ENCODE data around the gene CD2. TPM values are rescaled to one million over a fixed set of nuclear protein-coding genes. Genes with fewer than 3 reads are reported as not detected.

CD2 gene
- total RNA-seq, 1 experiment from 2014 or later: not detected

GRCh38 chr1:116768416-116769103, 14.3 kb downstream of the CD2 start:
- Mint-ChIP-seq H3K36me3 (ENCODE audit: insufficient read depth, unreplicated experiment) (no peaks in the 10 kb centered on the region), H3K4me3 (ENCODE audit: unreplicated experiment) (no peak overlapping the region), H3K27ac (ENCODE audit: unreplicated experiment) (no peak overlapping the region), H3K9me3 (ENCODE audit: unreplicated experiment) (peaks cover 9% of the 10 kb centered on the region), H3K27me3 (ENCODE audit: insufficient read depth, unreplicated experiment) (no peaks in the 10 kb centered on the region), H3K4me1 (ENCODE audit: low read depth, unreplicated experiment) (no peaks in the 10 kb centered on the region)
- no TSS peak for BruUV-seq (replicated peaks)
- no peaks in the 10 kb centered on the region for H3K9me3 ChIP-seq
- no peaks in the 10 kb centered on the region for H3K36me3 ChIP-seq (ENCODE audit: control insufficient read depth, insufficient read depth, low read length)
- intact Hi-C loops (cut with micrococcal nuclease; ENCODE audit: unreplicated experiment): no loop called here
- H3K27me3 ChIP-seq (replicated peaks; ENCODE audit: control insufficient read depth, insufficient read depth, low read length): no peaks in the 10 kb centered on the region
- H3K4me3 ChIP-seq (ENCODE audit: low read depth, low read length): no peak overlapping the region
- H3K4me1 ChIP-seq: no peaks in the 10 kb centered on the region
- ChIA-PET CTCF (no interaction called here), POLR2A (no interaction called here)
- TF ChIP-seq CTCF (IDR thresholded peaks at IDR 0.05; ENCODE audit: insufficient read depth in 1 of 2, low read depth in 1 of 2, low read length in 1 of 2, severe bottlenecking in 1 of 2, unreplicated experiment in 1 of 2): no peak
- DNase-seq: no peak

- ChIA-PET POLR2A (no interaction called here), CTCF (no interaction called here)
- Histone ChIP-seq H3K4me1 (no peaks in the 10 kb centered on the region), H3K9me3 (no peaks in the 10 kb centered on the region), H3K27me3 (replicated peaks; ENCODE audit: control insufficient read depth, insufficient read depth, low read length) (no peaks in the 10 kb centered on the region), H3K4me3 (ENCODE audit: low read depth, low read length) (no peak overlapping the region), H3K36me3 (ENCODE audit: control insufficient read depth, insufficient read depth, low read length) (no peaks in the 10 kb centered on the region)
- no peaks in the 10 kb centered on the region for H3K36me3 Mint-ChIP-seq (ENCODE audit: insufficient read depth, unreplicated experiment)
- H3K4me3 Mint-ChIP-seq (ENCODE audit: unreplicated experiment): no peak overlapping the region
- no peak overlapping the region for H3K27ac Mint-ChIP-seq (ENCODE audit: unreplicated experiment)
- no peak for DNase-seq
- H3K27me3 Mint-ChIP-seq (ENCODE audit: insufficient read depth, unreplicated experiment): no peaks in the 10 kb centered on the region
- intact Hi-C loops (cut with micrococcal nuclease; ENCODE audit: unreplicated experiment): no loop called here
- H3K9me3 Mint-ChIP-seq (ENCODE audit: unreplicated experiment): peaks cover 9% of the 10 kb centered on the region
- BruUV-seq (replicated peaks): no TSS peak
- no peaks in the 10 kb centered on the region for H3K4me1 Mint-ChIP-seq (ENCODE audit: low read depth, unreplicated experiment)
- no peak for TF ChIP-seq CTCF (IDR thresholded peaks at IDR 0.05; ENCODE audit: insufficient read depth in 1 of 2, low read depth in 1 of 2, low read length in 1 of 2, severe bottlenecking in 1 of 2, unreplicated experiment in 1 of 2)
Observed at GRCh38 chr1:116769104-116769452, 14.8 kb downstream of the CD2 start.

DNA sequence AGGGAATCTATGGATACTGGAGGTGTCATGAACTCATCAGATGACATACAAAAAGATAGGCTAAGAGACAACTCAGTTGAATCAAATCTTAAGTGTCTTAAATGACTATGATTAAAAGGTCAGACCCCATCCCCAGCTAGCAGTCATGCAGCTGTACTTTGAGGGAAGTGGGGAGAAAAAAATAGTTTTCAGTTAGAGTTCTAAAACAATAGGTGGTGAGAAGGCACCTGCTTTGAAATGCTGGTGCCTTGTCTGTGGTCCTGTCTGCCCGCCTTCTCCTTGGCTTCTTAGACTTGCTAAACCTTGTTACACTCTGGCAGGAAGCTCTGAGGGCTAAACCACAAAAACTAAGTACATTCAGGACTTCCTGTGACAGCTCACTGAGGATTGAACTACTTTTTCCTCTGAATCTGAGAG, 15.3 kb downstream of the CD2 start:
- TF ChIP-seq CTCF (IDR thresholded peaks at IDR 0.05; ENCODE audit: insufficient read depth in 1 of 2, low read depth in 1 of 2, low read length in 1 of 2, severe bottlenecking in 1 of 2, unreplicated experiment in 1 of 2): no peak
- H3K36me3 Mint-ChIP-seq (ENCODE audit: insufficient read depth, unreplicated experiment): no peaks in the 10 kb centered on the region
- no peak overlapping the region for H3K4me3 Mint-ChIP-seq (ENCODE audit: unreplicated experiment)
- Histone ChIP-seq H3K36me3 (ENCODE audit: control insufficient read depth, insufficient read depth, low read length) (no peaks in the 10 kb centered on the region), H3K27me3 (replicated peaks; ENCODE audit: control insufficient read depth, insufficient read depth, low read length) (no peaks in the 10 kb centered on the region), H3K4me1 (no peaks in the 10 kb centered on the region), H3K9me3 (no peaks in the 10 kb centered on the region), H3K4me3 (ENCODE audit: low read depth, low read length) (no peak overlapping the region)
- ChIA-PET POLR2A (no interaction called here), CTCF (no interaction called here)
- H3K27ac Mint-ChIP-seq (ENCODE audit: unreplicated experiment): no peak overlapping the region
- DNase-seq: no peak
- intact Hi-C loops (cut with micrococcal nuclease; ENCODE audit: unreplicated experiment): no loop called here
- no TSS peak for BruUV-seq (replicated peaks)
- peaks cover 9% of the 10 kb centered on the region for H3K9me3 Mint-ChIP-seq (ENCODE audit: unreplicated experiment)
- no peaks in the 10 kb centered on the region for H3K4me1 Mint-ChIP-seq (ENCODE audit: low read depth, unreplicated experiment)
- no peaks in the 10 kb centered on the region for H3K27me3 Mint-ChIP-seq (ENCODE audit: insufficient read depth, unreplicated experiment)
